OCI-LY1 (cell line): ENCODE measurements around the gene CHCHD5.
"Not testable (repeated sequence)": the region's sequence is repeated elsewhere in the genome, so short reads cannot be mapped to it uniquely, and the experiment has no call there.

ENCODE experiments used
- H2AFZ ChIP-seq: fragments of 200-600 bp; sonication (generic), shearing (Covaris generic); 2 replicates; pipeline ENCODE4 v1.6.0; 2014; ENCODE audit warnings: antibody characterized with exemption, mild to moderate bottlenecking, low read length
- H3F3A ChIP-seq: fragments of 200-600 bp; sonication (generic), shearing (Covaris generic); 2 replicates; pipeline ENCODE4 v1.6.0; 2014; ENCODE audit warnings: mild to moderate bottlenecking, antibody characterized with exemption, low read length, moderate library complexity; ENCODE audit not compliant: insufficient read depth
- H3K27ac ChIP-seq: fragments of 200-600 bp; sonication (generic); 2 replicates; pipeline ENCODE4 v1.5.1; 2014; ENCODE audit warnings: low read length, mixed run types, mild to moderate bottlenecking, low read depth; ENCODE audit not compliant: poor library complexity, severe bottlenecking
- H3K27me3 ChIP-seq: fragments of 200-600 bp; sonication (generic); 2 replicates; pipeline ENCODE4 v1.6.0; 2014; ENCODE audit warnings: antibody characterized with exemption, mild to moderate bottlenecking, low read length, moderate library complexity; ENCODE audit not compliant: insufficient read depth
- H3K36me3 ChIP-seq: fragments of 200-600 bp; sonication (generic); 2 replicates; pipeline ENCODE4 v1.6.1; 2014; ENCODE audit warnings: mild to moderate bottlenecking, antibody characterized with exemption, low read length, moderate library complexity, mixed read lengths; ENCODE audit not compliant: insufficient read depth
- H3K4me1 ChIP-seq: fragments of 200-600 bp; sonication (generic); 2 replicates; pipeline ENCODE4 v1.5.1; 2014; ENCODE audit warnings: mild to moderate bottlenecking, low read length, moderate library complexity; ENCODE audit not compliant: insufficient read depth, severe bottlenecking
- H3K4me2 ChIP-seq: fragments of 200-600 bp; sonication (generic), shearing (Covaris generic); 2 replicates; pipeline ENCODE4 v1.6.1; 2014; ENCODE audit warnings: low read length
- H3K4me3 ChIP-seq: fragments of 200-600 bp; sonication (generic); 2 replicates; pipeline ENCODE4 v1.5.1; 2014; ENCODE audit warnings: low read length, low read depth, mild to moderate bottlenecking, mixed read lengths; ENCODE audit not compliant: poor library complexity, severe bottlenecking
- H3K79me2 ChIP-seq: fragments of 200-600 bp; shearing (Covaris generic); 2 replicates; pipeline ENCODE4 v1.6.1; 2016; ENCODE audit warnings: mixed run types, low read length, mixed read lengths; ENCODE audit not compliant: insufficient read depth
- H3K9ac ChIP-seq: fragments of 200-600 bp; sonication (generic), shearing (Covaris generic); 2 replicates; pipeline ENCODE4 v1.6.1; 2014; ENCODE audit warnings: mild to moderate bottlenecking, low read length, mixed read lengths
- H3K9me2 ChIP-seq: fragments of 200-600 bp; sonication (generic), shearing (Covaris generic); 2 replicates; pipeline ENCODE4 v1.6.1; 2014; ENCODE audit warnings: low read depth, mild to moderate bottlenecking, low read length, mixed read lengths
- H3K9me3 ChIP-seq: fragments of 200-600 bp; shearing (Covaris generic); 2 replicates; pipeline ENCODE4 v1.6.1; 2014; ENCODE audit warnings: low read length, mixed read lengths
- H4K20me1 ChIP-seq: fragments of 200-600 bp; sonication (generic), shearing (Covaris generic); 2 replicates; pipeline ENCODE4 v1.6.0; 2016; ENCODE audit warnings: mild to moderate bottlenecking, low read length; ENCODE audit not compliant: insufficient read depth
- CTCF ChIP-seq: fragments of 200-600 bp; sonication (generic), shearing (Covaris generic); IDR thresholded peaks from 2 replicates; pipeline ENCODE4 v1.5.1; 2017; ENCODE audit warnings: mild to moderate bottlenecking, antibody characterized with exemption, low read length, moderate library complexity, mixed read lengths
- EZH2 ChIP-seq: fragments of 200-600 bp; sonication (generic), shearing (Covaris generic); IDR thresholded peaks from 2 replicates; pipeline ENCODE4 v1.8.0; 2017; ENCODE audit warnings: borderline replicate concordance, mixed run types, mild to moderate bottlenecking, antibody characterized with exemption, low read length, moderate library complexity, mixed read lengths

Gene CHCHD5

GRCh38 chr2:112607680-112608438 is 23.4 kb downstream of the CHCHD5 start:
- no peak for TF ChIP-seq EZH2
- no peak for TF ChIP-seq CTCF
- H3F3A ChIP-seq = no peaks in the 10 kb centered on the region
- H3K4me1 ChIP-seq = no peaks in the 10 kb centered on the region
- H3K4me2 ChIP-seq = no peak overlapping the region
- H3K79me2 ChIP-seq = no peaks in the 10 kb centered on the region
- H3K9ac ChIP-seq = no peak overlapping the region
- no peaks in the 10 kb centered on the region for H4K20me1 ChIP-seq
- no peak overlapping the region for H2AFZ ChIP-seq
- H3K27ac ChIP-seq = no peak overlapping the region
- no peaks in the 10 kb centered on the region for H3K9me3 ChIP-seq
- H3K4me3 ChIP-seq = no peak overlapping the region
- no peaks in the 10 kb centered on the region for H3K9me2 ChIP-seq
- no peaks in the 10 kb centered on the region for H3K36me3 ChIP-seq
- H3K27me3 ChIP-seq = no peaks in the 10 kb centered on the region

- H3K27me3 ChIP-seq, H3K4me2 ChIP-seq, H3K36me3 ChIP-seq, H3K9me2 ChIP-seq, H3K27ac ChIP-seq, H3K4me3 ChIP-seq, H4K20me1 ChIP-seq, H3K79me2 ChIP-seq, H3K4me1 ChIP-seq, H3K9me3 ChIP-seq, H2AFZ ChIP-seq, H3F3A ChIP-seq, H3K9ac ChIP-seq: not testable (repeated sequence)
These were observed 24.9 kb downstream of the CHCHD5 start for GRCh38 chr2:112609320-112609719.

- not testable (repeated sequence) for H4K20me1 ChIP-seq, H2AFZ ChIP-seq, H3K27ac ChIP-seq, H3K9me3 ChIP-seq, H3K9ac ChIP-seq, H3K4me3 ChIP-seq, H3K36me3 ChIP-seq, H3F3A ChIP-seq, H3K79me2 ChIP-seq, H3K27me3 ChIP-seq, H3K4me2 ChIP-seq, H3K9me2 ChIP-seq, H3K4me1 ChIP-seq
These were observed 27.9 kb downstream of the CHCHD5 start for GRCh38 chr2:112612283-112612682.

- Histone ChIP-seq H3K9me3 (no peaks in the 10 kb centered on the region), H3K36me3 (no peaks in the 10 kb centered on the region), H3K4me2 (no peak overlapping the region), H3K4me3 (no peak overlapping the region), H3K9ac (no peak overlapping the region), H3K27ac (no peak overlapping the region), H3K27me3 (no peaks in the 10 kb centered on the region), H3K79me2 (no peaks in the 10 kb centered on the region), H4K20me1 (no peaks in the 10 kb centered on the region), H3K4me1 (no peaks in the 10 kb centered on the region), H3K9me2 (no peaks in the 10 kb centered on the region), H2AFZ (no peak overlapping the region), H3F3A (no peaks in the 10 kb centered on the region)
- no peak for TF ChIP-seq CTCF
- no peak for TF ChIP-seq EZH2
These were observed 29.9 kb downstream of the CHCHD5 start for GRCh38 chr2:112614201-112614840.
